ENCODE measurements around the gene AMOTL2. TPM values are rescaled to one million over a fixed set of nuclear protein-coding genes. Genes with fewer than 3 reads are reported as not detected.

The AMOTL2 gene
- total RNA-seq, 1 experiment from 2014 or later: 96.0 TPM

- no peaks in the 10 kb centered on the region for H3K27me3 ChIP-seq (ENCODE audit: low read length)
- H3K4me3 ChIP-seq (ENCODE audit: low read length): no peak overlapping the region
- H3K9me2 ChIP-seq (replicated peaks; ENCODE audit: low read length): no peaks in the 10 kb centered on the region
- H3K79me2 ChIP-seq (ENCODE audit: low read length): no peaks in the 10 kb centered on the region
- H3K27ac ChIP-seq (ENCODE audit: low read length): no peak overlapping the region
- TF ChIP-seq EZH2phosphoT487 (IDR thresholded peaks at IDR 0.05; ENCODE audit: borderline replicate concordance, low read length) (no peak), EZH2 (IDR thresholded peaks at IDR 0.05; ENCODE audit: low read length, unreplicated experiment) (no peak), CTCF (conservative IDR thresholded peaks at IDR 0.05; ENCODE audit: low read depth, low read length) (no peak)
- DNase-seq: no peak
- H3K9ac ChIP-seq (ENCODE audit: low read length): no peak overlapping the region
- BruUV-seq (replicated peaks): no TSS peak
- intact Hi-C loops (cut with micrococcal nuclease): no loop called here
- no peaks in the 10 kb centered on the region for H3K36me3 ChIP-seq (ENCODE audit: low read depth, low read length)
- CTCF ChIA-PET: no interaction called here
- no peaks in the 10 kb centered on the region for H3K4me1 ChIP-seq (ENCODE audit: insufficient read depth, low read length)
- no peaks in the 10 kb centered on the region for H3F3A ChIP-seq (ENCODE audit: low read length, unreplicated experiment)
- ATAC-seq: no peak
- POLR2A ChIA-PET (ENCODE audit: unreplicated experiment): no interaction called here
- H2AFZ ChIP-seq (ENCODE audit: low read length): no peak overlapping the region
- no peaks in the 10 kb centered on the region for H4K20me1 ChIP-seq (ENCODE audit: low read length)
- no peak overlapping the region for H3K4me2 ChIP-seq (ENCODE audit: low read length)
- no peaks in the 10 kb centered on the region for H3K9me3 ChIP-seq (ENCODE audit: low read length)
These were observed 35.6 kb downstream of the AMOTL2 start for GRCh38 chr3:134338516-134339261.

- Histone ChIP-seq H3K9ac (ENCODE audit: low read length) (no peak overlapping the region), H3K9me2 (replicated peaks; ENCODE audit: low read length) (no peaks in the 10 kb centered on the region), H3K9me3 (ENCODE audit: low read length) (no peaks in the 10 kb centered on the region), H3K4me1 (ENCODE audit: insufficient read depth, low read length) (no peaks in the 10 kb centered on the region), H3K79me2 (ENCODE audit: low read length) (no peaks in the 10 kb centered on the region), H3K27me3 (ENCODE audit: low read length) (no peaks in the 10 kb centered on the region), H3K4me2 (ENCODE audit: low read length) (no peak overlapping the region), H3F3A (ENCODE audit: low read length, unreplicated experiment) (no peaks in the 10 kb centered on the region), H3K36me3 (ENCODE audit: low read depth, low read length) (no peaks in the 10 kb centered on the region), H2AFZ (ENCODE audit: low read length) (no peak overlapping the region), H3K4me3 (ENCODE audit: low read length) (no peak overlapping the region), H4K20me1 (ENCODE audit: low read length) (no peaks in the 10 kb centered on the region), H3K27ac (ENCODE audit: low read length) (no peak overlapping the region)
- intact Hi-C loops (cut with micrococcal nuclease): no loop called here
- DNase-seq (no peak), ATAC-seq (no peak)
- ChIA-PET POLR2A (ENCODE audit: unreplicated experiment) (no interaction called here), CTCF (no interaction called here)
- no TSS peak for BruUV-seq (replicated peaks)
- TF ChIP-seq CTCF (conservative IDR thresholded peaks at IDR 0.05; ENCODE audit: low read depth, low read length) (no peak), EZH2phosphoT487 (IDR thresholded peaks at IDR 0.05; ENCODE audit: borderline replicate concordance, low read length) (no peak), EZH2 (IDR thresholded peaks at IDR 0.05; ENCODE audit: low read length, unreplicated experiment) (no peak)
These were observed 36.1 kb downstream of the AMOTL2 start for GRCh38 chr3:134338201-134338512.

GRCh38 chr3:134337511-134338200 is 36.6 kb downstream of the AMOTL2 start:
- H3K27ac ChIP-seq (ENCODE audit: low read length): no peak overlapping the region
- no peaks in the 10 kb centered on the region for H3K4me1 ChIP-seq (ENCODE audit: insufficient read depth, low read length)
- no peaks in the 10 kb centered on the region for H3F3A ChIP-seq (ENCODE audit: low read length, unreplicated experiment)
- H4K20me1 ChIP-seq (ENCODE audit: low read length): no peaks in the 10 kb centered on the region
- DNase-seq: no peak
- ChIA-PET CTCF (no interaction called here), POLR2A (ENCODE audit: unreplicated experiment) (no interaction called here)
- ATAC-seq: no peak
- no peaks in the 10 kb centered on the region for H3K27me3 ChIP-seq (ENCODE audit: low read length)
- BruUV-seq (replicated peaks): no TSS peak
- no peaks in the 10 kb centered on the region for H3K79me2 ChIP-seq (ENCODE audit: low read length)
- no peaks in the 10 kb centered on the region for H3K9me2 ChIP-seq (replicated peaks; ENCODE audit: low read length)
- no peak overlapping the region for H3K4me2 ChIP-seq (ENCODE audit: low read length)
- H3K9me3 ChIP-seq (ENCODE audit: low read length): no peaks in the 10 kb centered on the region
- H3K9ac ChIP-seq (ENCODE audit: low read length): no peak overlapping the region
- intact Hi-C loops (cut with micrococcal nuclease): no loop called here
- H3K4me3 ChIP-seq (ENCODE audit: low read length): no peak overlapping the region
- no peak overlapping the region for H2AFZ ChIP-seq (ENCODE audit: low read length)
- TF ChIP-seq CTCF (conservative IDR thresholded peaks at IDR 0.05; ENCODE audit: low read depth, low read length) (no peak), EZH2 (IDR thresholded peaks at IDR 0.05; ENCODE audit: low read length, unreplicated experiment) (no peak), EZH2phosphoT487 (IDR thresholded peaks at IDR 0.05; ENCODE audit: borderline replicate concordance, low read length) (no peak)
- H3K36me3 ChIP-seq (ENCODE audit: low read depth, low read length): no peaks in the 10 kb centered on the region

All from PC-3 (cell line).